Activated CD4-positive, alpha-beta T cell treated with anti-CD3 and anti-CD28 coated beads, Interleukin-2, amount 50 U/mL, for 4 hours (primary cell): ENCODE measurements around the gene IFITM5.
"Not testable (repeated sequence)": the region's sequence is repeated elsewhere in the genome, so short reads cannot be mapped to it uniquely, and the experiment has no call there.

Experiments
- DNase-seq, 2 experiments: peaks; one replicate each; pipeline ENCODE4 v3.0.0-alpha.2; 2020

The IFITM5 gene

GRCh38 chr11:299081-299891 is at the start of gene IFITM5:
TSS of gene IFITM5 (minus strand) at chr11:299526. CDS start at chr11:299490, 36 bp downstream.
- DNase-seq: peak in 1 of 2 experiments; percentile 9

- no peak for DNase-seq
Measured at GRCh38 chr11:346529-346928, 47.2 kb upstream of the IFITM5 start.

DNA sequence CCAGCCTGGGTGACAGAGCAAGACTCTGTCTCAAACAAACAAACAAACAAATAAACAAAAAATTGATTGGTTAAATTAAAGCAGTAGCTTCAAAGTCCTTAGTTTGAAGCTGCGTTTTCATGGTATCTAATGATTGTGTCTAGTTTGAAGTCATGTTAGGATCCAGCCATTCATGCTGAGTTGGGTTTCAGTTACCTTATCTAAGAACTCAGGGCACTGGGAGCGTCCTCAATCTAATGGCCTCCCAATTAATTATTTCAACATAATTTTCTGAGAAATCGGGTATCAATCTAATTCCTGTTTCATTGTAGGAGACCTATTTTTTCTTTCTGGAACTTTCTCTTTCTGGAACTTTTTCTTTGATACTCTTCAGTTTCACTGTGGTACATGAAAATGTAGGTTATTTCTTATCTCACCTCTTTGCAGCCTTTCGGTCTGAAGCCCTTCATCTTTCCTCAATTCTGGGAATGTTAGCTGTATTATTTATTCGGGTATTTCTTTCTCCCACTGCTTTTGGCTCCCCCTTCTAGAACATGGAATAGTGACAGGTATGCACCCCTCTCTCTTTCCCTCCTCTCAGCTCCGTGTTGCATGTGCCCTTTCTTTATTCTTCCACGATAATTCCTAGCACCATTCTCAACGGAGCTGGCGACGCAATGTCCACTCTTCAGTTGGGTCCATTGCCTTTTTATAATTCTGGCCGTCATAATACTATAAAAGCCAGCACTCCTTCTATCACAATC is 45.7 kb upstream of the IFITM5 start:
- DNase-seq: no peak

DNA sequence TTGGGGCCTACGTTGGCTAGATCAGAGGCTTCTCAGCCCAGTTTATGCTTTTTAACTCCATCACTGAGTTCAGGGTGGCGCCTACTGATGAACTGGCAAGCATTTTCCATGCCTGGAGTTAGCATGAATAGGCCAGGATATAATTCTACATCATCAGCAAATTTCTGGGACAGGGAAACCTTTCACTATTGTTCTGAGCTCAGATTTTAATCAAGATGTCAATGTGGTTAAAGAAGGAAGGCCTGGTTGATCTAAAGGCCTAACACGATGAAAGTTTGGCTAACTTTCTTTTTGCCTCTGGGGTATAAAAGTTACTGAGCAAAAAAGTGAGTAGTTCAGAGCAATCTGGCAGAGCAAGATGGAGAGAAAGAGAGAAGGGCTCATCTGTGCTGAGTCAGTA is 43.0 kb upstream of the IFITM5 start:
- no peak for DNase-seq

- DNase-seq: no peak
Measured at GRCh38 chr11:340539-341512, 41.5 kb upstream of the IFITM5 start.

- DNase-seq: no peak
Measured at GRCh38 chr11:339963-340362, 40.6 kb upstream of the IFITM5 start.

DNA sequence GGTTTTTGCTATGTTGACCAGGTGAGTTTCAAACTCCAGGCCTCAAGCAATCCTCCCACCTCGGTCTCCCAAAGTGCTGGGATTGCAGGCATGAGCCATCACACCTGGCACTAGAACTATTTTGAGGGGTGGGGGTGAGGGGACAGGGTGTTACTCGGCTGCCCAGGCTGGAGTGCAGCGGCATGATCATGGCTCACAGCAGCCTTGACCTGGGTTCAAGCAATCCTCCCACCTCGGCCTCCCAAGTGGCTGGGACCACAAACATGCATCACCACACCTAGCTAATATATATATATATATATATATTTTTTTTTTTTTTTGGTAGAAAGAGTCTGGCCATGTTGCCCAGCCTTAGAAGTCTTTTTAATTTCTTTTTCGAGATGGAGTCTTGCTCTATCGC is 38.4 kb upstream of the IFITM5 start:
- no peak for DNase-seq

GRCh38 chr11:336659-337198 is 37.4 kb upstream of the IFITM5 start:
- no peak for DNase-seq

- DNase-seq: no peak
Measured at GRCh38 chr11:335779-336658, 36.7 kb upstream of the IFITM5 start.

DNA sequence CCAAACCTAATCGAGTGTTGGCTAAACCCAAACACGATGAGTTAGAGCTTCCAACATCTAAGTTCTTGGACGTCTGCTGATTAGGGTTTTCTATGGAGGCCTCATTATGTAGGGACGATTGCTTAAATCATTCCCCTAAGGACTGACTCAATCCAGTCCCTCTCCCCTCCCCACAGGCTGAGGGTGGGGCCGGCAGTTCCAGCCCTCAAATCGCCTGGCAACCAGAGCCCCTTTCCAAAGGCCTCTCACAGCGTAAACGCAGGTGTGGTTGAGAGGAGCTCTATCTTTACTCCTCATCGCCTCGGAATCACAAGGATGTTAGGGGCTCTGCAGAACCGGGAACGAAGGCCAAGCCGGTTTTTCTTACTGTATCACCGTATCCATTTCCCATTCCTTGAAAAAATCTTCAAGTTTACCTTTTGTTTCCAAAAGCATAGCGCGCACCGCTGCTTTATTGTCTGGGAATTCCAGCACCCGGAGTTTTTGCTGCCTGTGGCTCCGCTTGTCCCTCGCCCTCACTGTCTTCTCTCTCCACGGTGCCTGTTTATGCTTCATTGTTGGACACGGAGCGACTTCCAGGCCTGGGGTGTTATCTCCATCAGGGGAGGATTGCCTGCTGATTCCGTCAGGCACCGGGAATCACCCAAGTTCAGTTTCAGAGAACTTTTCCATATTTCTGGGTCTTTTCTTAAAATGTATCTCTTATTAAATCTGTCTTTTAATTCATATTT is 35.1 kb upstream of the IFITM5 start:
- no peak for DNase-seq

- not testable (repeated sequence) for DNase-seq
Measured at GRCh38 chr11:333616-334263, 34.4 kb upstream of the IFITM5 start.

DNA sequence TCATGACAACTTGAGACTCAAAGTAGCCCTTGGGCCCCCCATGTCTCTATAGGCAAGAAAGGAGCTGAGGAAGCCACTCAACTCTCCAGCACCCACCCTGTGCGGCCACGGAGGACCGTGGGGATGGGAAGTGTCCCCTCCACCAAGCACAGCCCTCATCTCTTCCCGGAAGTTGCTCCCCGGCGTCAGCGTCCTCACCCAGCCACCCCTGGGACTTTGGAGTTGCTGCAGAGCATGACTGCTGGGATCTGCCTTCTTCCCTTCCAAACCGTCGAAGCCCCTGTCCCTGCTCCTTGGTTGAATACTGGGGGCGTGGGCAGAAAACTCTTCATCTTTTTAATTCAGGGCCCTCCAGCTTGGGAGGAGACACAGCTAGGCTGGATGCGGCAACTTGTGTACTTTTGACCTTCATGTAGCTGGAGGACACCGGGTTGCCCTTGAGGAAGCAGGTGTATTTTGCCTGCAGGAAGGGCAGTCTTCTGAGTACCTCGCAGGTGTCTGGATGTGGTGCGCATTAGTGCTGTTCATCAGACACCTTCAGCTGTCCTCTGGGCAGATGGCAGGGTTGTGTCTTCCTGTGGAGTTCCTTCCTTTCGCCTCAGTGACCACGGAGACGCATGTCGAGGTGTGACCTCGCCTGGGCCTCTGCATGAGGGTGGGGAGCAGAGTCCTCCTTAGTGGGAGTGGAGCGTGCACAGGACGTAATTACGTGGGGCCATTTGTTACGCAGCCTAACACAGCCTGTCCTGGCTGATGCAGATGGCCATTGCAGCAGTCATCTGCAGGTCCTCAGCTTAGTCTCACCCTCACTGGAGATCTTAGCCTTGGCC is 33.5 kb upstream of the IFITM5 start:
- no peak for DNase-seq

- DNase-seq: no peak
Measured at GRCh38 chr11:331358-332060, 32.2 kb upstream of the IFITM5 start.

GRCh38 chr11:330694-331357 is 31.5 kb upstream of the IFITM5 start:
- no peak for DNase-seq

- DNase-seq: no peak
Measured at GRCh38 chr11:330307-330693, 31.0 kb upstream of the IFITM5 start.

- no peak for DNase-seq
Measured at GRCh38 chr11:329886-330253, 30.5 kb upstream of the IFITM5 start.

DNA sequence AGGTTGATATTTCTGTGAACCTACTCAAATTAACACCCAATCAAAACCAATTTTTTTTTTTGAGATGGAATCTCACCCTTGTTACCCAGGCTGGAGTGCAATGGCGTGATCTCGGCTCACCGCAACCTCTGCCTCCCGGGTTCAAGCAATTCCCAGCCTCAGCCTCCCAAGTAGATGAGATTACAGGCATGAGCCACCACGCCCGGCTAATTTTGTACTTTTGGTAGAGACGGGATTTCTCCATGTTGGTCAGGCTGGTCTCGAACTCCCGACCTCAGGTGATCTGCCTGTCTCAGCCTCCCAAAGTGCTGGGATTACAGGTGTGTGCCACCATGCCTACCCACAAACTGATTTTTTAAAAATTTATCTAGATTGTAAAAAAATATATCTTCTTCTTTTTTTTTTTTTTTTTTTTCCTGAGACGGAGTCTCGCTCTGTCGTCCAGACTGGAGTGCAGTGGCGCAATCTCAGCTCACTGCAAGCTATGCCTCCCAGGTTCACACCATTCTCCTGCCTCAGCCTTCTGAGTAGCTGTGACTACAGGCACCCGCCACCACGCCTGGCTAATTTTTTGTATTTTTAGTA is 29.3 kb upstream of the IFITM5 start:
- DNase-seq: not testable (repeated sequence)

- no peak for DNase-seq
Measured at GRCh38 chr11:328012-328411, 28.7 kb upstream of the IFITM5 start.
